HG03196 (cell line): ENCODE measurements around the gene MSH5.

ENCODE experiments used
- ATAC-seq: cut with Tn5 transposase; IDR thresholded peaks from one replicate; pipeline ENCODE4 v1.9.1; 2021; ENCODE audit not compliant: unreplicated experiment

The MSH5 gene

DNA sequence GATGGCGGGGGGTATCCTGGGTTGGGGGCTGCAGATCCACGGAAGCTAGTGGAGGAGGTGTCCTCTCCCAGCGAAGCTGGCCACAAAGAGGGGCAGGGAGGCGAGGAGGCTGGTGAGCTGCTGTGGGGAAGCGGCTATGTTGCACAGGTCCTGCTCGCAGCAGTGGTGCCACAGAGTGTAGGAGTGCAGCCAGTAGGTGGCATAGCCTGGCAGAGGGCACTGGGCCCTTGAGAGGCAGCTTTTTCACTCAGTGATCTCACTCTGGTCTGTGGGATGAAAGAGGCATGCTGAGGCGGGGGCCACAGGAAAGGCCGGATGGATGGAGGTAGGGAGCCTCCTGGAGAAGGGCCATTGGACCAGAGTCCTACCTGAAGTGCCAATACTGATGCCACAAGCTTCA is 27.5 kb upstream of the MSH5 start:
- ATAC-seq = no peak

DNA sequence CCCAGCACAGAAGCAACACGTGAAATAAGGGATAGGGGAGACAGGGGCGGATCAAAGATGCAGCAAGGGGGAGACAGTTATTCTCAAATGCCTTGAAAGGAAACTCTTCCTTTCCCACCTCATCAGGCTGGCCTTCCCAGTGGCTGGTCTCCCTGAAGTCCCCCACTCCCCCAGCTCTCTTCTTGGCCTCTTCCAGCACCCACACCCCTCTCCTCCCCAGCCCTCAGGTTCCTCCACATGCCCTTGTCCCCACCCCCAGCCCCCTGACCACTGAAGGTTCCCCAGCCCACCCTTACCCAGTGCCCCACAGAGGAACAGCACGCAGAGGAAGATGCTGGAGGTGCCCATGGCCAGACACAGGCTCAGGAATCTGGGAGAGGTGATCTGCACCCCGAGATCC is 26.3 kb upstream of the MSH5 start:
- no peak for ATAC-seq

DNA sequence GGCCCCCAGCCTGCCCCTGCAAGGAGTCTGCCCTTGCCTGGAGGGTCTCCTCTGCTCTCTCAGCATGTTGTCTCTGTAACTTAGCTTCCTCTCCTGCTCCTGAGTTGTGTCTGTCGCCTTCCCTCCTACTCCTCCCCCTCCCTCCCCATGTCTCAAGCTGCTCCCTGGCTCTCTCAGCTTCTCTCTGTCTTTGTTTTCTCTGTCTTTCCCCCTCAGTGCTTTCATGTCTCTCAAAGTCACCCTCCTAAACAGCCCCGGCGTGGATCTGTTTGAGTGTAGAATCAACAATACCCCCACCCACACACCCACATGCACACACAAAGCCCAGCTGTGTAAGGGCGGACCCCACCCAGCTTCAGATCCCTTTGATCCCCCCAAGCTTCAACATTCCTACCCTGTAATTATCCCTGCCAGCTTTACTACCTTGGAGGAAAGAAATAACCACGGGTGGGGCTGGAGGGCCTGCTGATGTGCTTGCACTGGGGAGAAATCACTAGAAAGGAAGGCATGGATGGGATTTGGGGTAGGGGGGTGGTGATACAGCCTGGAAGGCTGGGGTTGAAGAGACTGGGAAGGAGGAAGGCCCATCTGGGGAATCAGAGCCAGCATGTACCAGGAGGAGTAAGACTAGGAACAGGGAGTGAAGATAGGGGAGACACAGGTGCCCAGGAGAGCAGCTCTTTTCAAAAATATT is 25.7 kb upstream of the MSH5 start:
- no peak for ATAC-seq

DNA sequence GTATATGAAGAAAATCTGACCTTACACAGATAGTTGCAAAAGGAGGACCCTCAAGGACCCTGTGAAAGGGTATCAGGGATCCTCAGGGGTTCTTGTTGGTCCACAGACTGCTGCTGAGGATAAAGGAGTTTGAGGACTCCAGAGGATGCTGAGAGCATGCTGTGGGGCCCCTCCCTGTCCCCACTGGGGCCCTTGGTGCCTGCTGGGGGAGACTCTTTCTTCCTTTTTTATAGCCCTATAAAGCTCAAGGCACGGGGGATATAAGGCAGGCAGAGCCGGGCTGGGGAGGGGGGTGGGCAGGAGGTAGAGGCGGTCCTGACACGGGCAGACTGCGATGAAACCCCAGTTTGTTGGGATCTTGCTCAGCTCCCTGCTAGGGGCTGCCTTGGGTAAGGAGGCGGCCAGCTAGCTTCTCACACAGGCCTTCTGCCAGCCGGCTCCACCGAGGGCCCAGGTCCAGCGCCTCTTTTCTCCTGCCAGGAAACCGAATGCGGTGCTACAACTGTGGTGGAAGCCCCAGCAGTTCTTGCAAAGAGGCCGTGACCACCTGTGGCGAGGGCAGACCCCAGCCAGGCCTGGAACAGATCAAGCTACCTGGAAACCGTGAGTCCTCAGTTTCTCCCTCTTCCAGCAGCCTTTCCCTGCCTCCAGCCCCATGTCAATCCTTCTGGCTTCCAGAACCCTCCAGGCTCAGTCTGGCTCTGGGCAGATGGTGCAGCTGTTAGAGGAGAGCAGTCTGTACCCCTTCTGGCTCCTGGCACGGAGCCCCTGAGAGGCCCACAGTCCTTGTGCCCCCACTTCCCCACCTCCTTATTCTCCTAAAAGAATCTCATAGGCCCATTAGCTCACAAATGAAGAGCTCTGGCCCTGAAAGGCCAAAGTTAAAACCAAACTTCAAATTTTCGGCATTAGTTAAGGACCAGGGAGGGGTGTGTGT is 24.5 kb upstream of the MSH5 start, which contains the start of gene LY6G6D:
Gene LY6G6D (plus strand): TSS at position 327 of the 937 bp plus-strand sequence. CDS start 8 bp downstream, at position 335.
- no peak for ATAC-seq

DNA sequence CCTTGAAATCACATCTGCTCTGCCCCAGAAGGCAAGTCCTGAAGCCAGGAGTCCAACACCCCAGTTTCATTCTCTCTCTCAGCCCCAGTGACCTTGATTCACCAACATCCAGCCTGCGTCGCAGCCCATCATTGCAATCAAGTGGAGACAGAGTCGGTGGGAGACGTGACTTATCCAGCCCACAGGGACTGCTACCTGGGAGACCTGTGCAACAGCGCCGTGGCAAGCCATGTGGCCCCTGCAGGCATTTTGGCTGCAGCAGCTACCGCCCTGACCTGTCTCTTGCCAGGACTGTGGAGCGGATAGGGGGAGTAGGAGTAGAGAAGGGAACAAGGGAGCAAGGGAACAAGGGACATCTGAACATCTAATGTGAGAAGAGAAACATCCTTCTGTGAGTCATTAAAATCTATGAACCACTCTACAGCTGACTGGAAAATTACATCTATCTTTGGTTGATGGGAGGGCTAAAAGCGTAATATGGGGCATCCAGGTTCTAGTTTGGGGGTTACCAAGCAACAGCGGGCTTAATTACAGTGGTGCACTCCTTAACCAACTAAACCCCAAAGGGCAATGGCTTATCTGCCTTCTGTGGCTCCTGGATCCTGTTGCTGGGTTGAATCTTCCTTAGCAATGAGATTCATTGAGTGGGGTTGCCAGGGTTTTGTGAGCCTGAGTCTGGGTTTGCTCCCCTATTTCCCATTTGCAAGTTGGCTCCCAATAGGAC is 22.1 kb upstream of the MSH5 start:
- ATAC-seq = no peak

DNA sequence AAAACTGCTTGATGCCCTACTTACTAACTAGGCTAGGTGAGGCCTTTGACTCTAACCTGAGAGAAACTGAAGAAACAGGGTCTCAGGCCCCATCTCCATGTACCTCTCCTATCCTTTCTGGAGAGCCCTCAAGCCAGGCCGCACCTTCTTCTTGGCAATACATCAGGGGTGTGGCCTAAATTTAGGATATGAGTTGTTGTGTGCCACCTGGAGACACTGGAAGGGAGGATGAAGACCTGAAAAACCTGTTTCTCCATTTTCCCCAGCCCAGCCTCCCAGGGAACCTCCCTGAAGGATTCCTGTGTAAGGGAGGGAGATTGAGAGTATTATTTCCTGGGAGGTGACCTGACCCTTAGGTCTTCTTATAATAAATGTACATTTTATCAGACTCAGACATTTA is 21.5 kb upstream of the MSH5 start:
- ATAC-seq = no peak

DNA sequence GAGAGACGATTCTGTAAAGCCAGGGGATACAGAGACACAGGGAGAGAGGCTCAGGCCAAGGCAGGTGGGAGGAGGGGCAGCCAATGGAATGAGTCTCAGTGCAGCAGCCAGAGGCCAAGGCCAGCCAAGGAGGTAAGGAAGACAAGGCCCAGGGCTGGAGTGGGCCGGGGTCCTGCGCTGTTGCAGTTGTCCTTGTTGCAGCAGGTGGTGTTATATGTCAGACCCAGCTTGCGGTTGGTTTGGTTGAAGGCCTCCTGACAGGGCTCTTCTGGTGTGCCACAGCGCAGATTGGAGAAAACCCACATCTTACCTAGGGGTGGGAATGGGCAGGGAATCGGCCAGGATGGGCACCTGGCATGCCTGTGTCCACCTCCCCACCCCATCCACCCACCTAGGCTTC is 20.8 kb upstream of the MSH5 start:
- no peak for ATAC-seq

DNA sequence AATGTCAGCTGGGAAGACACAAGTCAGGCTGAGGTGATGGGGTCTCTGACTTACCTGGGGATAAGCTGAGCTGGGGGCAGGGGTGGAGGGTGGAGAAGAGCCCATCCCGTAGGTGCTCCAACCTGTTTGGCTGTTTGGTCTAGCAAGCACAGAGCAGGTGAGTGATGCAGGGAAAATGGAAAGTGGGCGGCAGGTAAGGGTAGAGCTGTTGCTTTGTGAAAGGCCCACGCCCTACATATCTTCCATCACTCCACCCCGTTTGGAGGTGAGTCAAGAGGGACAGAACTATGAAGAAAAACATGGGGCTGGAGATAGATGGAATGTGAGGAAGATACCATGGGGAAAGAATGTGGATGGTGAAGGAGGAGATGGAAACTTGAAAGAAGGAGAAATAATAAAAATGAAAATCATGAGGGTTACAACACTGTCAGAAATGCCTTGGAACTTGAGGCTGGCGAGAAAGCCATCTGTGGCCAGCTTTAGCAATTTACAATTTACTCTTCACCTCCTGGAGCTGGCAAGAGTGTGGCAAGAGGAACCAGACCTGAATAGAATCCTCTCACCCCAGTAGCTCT is 19.5 kb upstream of the MSH5 start:
- ATAC-seq = no peak

DNA sequence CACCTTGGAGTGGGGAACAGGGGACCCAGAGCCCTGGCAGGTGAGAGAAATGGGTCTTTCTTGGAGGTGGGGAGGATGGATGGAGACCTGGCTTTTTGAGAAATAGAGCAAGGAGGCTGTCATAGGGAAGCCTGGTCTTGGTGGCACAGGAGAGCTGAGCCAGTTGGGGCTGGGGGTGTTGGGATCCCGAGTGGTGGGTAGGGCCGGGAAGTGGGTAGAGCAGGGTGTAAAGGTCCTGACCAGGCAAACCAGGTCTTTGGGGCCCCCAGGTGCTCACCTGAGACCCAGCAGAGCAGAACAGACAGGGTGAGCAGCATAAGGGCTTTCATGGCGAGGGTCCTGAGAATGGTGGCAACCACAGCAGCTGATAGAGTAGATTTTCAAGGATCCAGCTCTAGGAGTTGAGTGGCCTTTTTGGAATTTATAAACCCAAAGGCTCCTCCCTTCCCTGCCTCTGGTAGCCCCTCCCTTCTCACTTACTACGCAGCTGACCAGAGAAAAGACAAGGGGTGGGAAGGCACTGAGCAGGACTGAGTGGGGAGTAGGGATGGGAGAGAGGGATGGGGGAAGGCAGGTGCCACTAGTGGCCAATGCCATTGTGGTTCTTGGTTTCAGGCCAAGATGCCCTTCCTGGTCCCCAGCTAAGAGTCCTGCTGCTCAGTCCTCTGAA is 18.3 kb upstream of the MSH5 start, which contains the start of gene LY6G6C:
Gene LY6G6C (minus strand): TSS at position 396 of the 670 bp plus-strand sequence. CDS start 67 bp downstream, at position 329.
- ATAC-seq = no peak

DNA sequence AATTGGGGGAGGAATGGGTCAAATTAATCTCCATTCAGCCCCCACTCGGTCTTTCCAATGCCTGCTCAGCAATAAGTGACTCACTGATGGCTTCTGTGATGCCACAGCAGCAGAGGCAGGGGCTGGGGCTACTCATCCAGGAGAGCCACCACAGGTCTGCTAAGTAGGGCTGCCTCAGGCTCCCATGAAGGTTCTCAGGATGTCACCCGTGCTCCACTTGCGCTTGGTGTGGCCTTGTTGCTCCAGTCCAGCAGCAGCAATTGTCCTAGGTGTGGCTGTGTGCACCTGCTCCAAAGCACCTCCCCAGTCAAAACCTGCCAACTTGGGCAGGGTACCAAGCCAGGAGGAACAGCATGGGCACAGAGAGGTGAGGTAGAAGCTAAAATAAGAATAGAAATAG is 17.6 kb upstream of the MSH5 start:
- ATAC-seq = no peak

DNA sequence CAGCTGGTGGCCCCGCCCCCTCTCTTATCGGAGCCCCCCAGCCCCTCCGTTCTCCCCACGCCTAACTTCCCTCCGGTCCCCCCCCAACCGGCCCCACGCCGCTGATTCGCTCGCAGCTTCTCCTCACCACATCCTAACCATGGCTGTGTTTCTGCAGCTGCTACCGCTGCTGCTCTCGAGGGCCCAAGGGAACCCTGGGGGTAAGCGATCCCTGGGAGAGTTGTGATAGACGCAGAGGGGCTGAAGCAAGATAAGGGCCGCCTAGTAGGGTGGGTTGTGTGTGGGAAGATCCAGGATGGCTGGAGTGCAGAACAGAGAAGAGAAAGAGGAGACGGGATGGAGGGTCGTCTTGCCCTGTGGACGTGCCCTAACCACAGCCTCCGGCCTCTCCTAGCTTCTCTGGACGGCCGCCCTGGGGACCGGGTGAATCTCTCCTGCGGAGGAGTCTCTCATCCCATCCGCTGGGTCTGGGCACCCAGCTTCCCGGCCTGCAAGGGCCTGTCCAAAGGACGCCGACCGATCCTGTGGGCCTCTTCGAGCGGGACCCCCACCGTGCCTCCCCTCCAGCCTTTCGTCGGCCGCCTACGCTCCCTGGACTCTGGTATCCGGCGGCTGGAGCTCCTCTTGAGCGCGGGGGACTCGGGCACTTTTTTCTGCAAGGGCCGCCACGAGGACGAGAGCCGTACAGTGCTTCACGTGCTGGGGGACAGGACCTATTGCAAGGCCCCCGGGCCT is 16.4 kb upstream of the MSH5 start, which contains the start of gene MPIG6B:
Gene MPIG6B (plus strand): TSS at position 129 of the 735 bp plus-strand sequence. CDS start 11 bp downstream, at position 140.
- no peak for ATAC-seq

DNA sequence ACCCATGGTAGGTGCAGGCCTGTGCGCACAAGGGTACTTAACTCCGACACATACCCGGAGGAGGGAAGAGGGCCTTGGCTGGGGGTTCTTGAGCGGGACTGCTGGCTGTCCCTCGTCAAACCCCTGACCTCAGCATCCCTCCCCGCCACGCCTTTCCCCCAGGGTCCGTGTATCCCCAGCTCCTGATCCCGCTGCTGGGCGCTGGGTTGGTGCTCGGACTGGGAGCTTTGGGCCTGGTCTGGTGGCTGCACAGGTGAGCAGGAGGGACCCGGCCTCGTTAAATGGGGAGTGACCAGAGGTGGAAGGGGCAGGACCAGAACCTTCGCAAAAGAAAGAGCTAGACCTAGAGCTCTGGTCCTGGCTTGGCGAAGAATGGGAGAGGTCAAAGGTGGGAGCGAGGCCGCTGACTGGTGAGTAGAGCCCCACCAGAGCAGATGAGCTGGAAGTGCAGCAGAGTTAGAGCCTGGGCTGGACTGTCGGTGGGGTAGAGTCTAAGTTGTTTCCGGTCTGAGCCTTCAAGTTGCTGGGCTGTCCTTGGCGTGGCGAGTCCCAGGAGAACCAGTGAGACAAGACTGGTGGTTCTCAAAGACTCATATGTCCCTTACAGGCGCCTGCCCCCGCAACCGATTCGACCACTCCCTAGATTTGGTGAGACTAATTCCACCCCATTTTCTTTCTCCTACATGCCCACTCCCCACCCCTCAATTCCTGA is 15.7 kb upstream of the MSH5 start:
- ATAC-seq = no peak

DNA sequence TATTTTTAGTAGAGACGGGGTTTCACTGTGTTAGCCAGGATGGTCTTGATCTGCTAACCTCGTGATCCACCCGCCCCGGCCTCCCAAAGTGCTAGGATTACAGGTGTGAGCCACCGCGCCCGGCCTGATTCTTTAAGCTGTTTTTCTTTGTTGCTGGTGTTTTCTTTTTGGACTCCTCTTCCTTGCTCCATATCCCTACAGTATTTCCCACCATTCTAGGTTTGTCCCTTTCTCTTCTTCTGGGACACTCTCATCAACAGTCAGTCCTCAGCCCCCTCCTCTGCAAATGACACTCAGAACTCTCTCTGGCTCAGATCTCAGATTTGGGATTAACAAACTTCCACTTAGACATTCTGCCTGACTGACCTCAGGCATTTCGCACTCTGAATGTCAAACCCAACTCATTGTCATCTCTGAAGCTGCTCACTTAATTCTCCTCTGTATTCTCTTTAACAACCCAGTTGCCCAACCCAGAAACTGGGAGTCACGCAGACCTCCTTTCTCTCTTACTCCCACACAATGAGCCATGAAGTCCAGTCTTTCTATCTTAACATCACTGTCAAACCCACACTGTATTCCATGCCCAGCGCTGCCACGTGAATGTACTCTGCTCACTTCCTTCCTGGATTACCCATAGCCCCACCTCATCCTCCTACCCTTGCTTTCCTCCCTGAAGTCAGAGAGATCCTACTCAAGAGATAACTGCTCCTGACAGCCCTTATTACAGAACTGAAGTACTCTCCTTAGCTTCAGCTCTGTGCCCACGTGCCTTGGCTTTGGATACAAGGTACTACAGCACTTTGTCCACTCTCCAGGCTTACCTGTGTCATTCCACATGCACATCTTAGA is 14.1 kb upstream of the MSH5 start:
- no peak for ATAC-seq

DNA sequence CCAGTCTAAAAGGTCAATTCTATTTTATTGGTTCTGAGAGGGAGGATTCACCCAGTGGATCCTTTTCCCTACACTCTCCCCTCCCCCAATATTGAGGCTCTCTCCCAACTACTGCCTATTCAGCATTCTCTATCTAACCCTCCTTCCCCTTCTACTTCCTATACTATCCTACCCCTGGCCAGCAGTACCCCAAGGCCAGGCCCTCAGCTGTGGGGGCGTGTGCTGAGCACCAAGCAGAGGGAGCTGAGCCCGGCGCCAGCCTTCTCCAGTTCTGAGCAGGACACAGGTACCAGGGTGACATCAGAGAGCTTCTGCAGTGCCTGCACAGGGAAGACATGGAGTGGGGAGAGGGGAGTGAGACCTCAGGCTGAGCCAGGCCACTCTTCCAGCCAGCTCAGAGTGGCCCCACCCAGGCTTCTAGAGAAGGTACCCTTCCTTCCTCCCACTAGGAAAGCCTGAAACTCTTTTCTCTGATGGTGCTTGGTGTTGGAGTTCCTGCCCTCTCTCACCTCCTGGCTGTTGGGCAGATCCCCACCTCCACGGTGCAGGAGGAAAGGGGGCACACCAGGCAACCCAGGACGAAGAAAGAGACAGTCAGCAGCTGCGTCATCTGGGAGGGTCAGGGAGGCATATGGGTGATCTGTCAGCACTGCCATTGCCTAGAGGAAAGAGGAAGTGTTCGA is 12.6 kb upstream of the MSH5 start:
- ATAC-seq = no peak

DNA sequence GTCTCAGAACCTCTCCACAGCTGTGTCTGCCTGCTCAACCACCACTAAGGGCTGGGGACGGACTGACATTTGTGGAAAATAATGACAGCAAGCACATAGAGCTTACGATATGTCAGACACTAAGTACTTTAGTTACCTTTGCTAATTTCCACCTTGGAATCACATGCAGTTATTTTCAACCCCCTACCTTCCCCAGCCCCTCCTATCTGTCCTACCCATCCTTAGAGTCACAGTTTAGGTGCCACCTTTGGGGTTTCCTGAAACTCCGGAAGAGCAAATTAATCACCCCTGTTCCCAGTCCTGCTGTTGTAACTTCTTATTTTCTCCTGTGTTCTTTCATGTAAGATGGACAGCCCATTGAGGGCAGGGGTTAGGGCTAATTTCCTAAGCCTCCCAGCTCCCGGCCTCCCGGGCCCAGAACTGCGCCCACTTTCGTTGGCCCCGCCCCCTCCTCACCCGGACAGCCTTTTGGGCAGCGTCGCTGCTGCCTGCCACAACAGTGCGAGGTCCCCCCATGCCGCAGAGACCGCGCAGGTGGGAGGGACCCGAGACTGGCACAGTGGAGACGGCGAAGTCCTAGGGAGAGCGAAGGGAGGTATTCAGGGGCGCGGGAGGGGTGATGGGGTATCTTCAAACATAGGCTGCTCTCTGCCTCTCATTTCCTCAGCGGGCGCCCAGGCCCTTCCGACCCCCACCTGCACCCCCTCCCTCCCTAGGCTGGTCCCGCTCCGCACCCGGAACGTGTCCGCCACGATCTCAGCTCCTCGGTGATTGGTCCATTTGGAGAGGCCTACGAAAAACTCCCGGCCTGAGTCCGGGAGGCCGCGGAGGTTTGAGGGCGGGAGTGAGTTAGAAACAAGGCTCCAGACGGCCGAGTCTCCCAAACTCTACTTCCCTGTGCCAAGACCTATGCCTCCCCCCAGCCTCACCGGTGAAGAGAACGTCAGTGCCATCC is 11.8 kb upstream of the MSH5 start:
- no peak for ATAC-seq

DNA sequence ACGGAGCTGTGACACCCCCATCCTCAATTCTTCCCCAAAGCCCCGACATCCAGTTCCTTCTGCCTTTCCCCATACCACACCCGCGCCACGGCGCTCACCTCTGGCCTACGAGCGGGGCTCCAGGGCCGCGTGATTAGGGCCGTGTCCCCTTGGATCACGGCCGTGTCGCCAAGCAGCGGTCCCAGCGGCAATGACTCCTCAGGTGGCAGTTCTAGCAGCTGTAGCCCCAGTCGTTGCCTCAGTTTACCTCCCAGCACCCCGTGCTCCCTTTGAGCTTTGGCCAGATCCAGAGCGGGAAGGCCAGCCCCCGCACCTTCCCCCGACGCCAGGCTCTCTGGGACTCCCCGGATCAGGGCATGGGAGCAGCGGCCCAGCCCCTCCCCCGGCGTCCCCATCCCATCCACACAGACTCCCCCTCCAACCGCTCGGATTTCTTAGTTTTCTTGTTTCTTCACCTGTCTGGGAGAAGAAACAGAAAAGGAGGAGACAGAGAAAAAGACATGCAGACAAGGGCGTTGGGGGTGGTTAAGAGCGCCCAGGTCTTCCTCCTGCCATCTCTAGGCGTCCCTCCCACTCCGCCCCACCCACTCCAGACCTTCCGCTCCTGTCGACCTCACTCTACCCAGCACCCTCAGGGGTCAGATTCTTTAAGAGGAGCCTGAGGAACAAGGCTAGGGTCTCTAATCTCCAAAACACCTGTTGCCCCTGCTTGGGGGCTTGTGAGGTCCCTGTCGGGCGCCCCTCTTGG is 10.9 kb upstream of the MSH5 start, which contains the start of gene DDAH2:
Gene DDAH2 (minus strand): TSS at position 533 of the 748 bp plus-strand sequence. CDS start 138 bp downstream, at position 395.
- ATAC-seq = no peak
